ENCODE measurements around the gene SELENOI.
"Not testable (repeated sequence)": the region's sequence is repeated elsewhere in the genome, so short reads cannot be mapped to it uniquely, and the experiment has no call there.

DNA sequence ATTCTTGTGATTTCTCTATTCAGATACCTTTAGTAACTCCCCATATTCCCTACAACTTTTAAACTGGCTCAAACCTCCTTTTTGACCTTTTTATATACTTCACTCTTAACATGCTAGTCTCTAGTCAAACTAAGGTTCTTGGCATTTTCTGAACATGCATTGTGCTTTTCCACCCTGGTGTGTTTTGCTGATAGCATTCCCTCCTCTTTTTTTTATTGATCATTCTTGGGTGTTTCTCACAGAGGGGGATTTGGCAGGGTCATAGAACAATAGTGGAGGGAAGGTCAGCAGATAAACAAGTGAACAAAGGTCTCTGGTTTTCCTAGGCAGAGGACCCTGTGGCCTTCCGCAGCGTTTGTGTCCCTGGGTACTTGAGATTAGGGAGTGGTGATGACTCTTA, 23.7 kb downstream of the SELENOI start:
- TF ChIP-seq, protein P1, sequence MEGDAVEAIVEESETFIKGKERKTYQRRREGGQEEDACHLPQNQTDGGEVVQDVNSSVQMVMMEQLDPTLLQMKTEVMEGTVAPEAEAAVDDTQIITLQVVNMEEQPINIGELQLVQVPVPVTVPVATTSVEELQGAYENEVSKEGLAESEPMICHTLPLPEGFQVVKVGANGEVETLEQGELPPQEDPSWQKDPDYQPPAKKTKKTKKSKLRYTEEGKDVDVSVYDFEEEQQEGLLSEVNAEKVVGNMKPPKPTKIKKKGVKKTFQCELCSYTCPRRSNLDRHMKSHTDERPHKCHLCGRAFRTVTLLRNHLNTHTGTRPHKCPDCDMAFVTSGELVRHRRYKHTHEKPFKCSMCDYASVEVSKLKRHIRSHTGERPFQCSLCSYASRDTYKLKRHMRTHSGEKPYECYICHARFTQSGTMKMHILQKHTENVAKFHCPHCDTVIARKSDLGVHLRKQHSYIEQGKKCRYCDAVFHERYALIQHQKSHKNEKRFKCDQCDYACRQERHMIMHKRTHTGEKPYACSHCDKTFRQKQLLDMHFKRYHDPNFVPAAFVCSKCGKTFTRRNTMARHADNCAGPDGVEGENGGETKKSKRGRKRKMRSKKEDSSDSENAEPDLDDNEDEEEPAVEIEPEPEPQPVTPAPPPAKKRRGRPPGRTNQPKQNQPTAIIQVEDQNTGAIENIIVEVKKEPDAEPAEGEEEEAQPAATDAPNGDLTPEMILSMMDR (IDR thresholded peaks at IDR 0.05), result not testable (repeated sequence)
- not testable (repeated sequence) for TF ChIP-seq POLR2A (IDR thresholded peaks at IDR 0.05)
